OCI-LY1 (cell line): ENCODE measurements around the gene COL18A1.

ENCODE experiments used
- H2AFZ ChIP-seq: fragments of 200-600 bp; sonication (generic), shearing (Covaris generic); 2 replicates; pipeline ENCODE4 v1.6.0; 2014; ENCODE audit warnings: antibody characterized with exemption, mild to moderate bottlenecking, low read length
- H3F3A ChIP-seq: fragments of 200-600 bp; sonication (generic), shearing (Covaris generic); 2 replicates; pipeline ENCODE4 v1.6.0; 2014; ENCODE audit warnings: mild to moderate bottlenecking, antibody characterized with exemption, low read length, moderate library complexity; ENCODE audit not compliant: insufficient read depth
- H3K27ac ChIP-seq: fragments of 200-600 bp; sonication (generic); 2 replicates; pipeline ENCODE4 v1.5.1; 2014; ENCODE audit warnings: low read length, mixed run types, mild to moderate bottlenecking, low read depth; ENCODE audit not compliant: poor library complexity, severe bottlenecking
- H3K27me3 ChIP-seq: fragments of 200-600 bp; sonication (generic); 2 replicates; pipeline ENCODE4 v1.6.0; 2014; ENCODE audit warnings: antibody characterized with exemption, mild to moderate bottlenecking, low read length, moderate library complexity; ENCODE audit not compliant: insufficient read depth
- H3K36me3 ChIP-seq: fragments of 200-600 bp; sonication (generic); 2 replicates; pipeline ENCODE4 v1.6.1; 2014; ENCODE audit warnings: mild to moderate bottlenecking, antibody characterized with exemption, low read length, moderate library complexity, mixed read lengths; ENCODE audit not compliant: insufficient read depth
- H3K4me1 ChIP-seq: fragments of 200-600 bp; sonication (generic); 2 replicates; pipeline ENCODE4 v1.5.1; 2014; ENCODE audit warnings: mild to moderate bottlenecking, low read length, moderate library complexity; ENCODE audit not compliant: insufficient read depth, severe bottlenecking
- H3K4me2 ChIP-seq: fragments of 200-600 bp; sonication (generic), shearing (Covaris generic); 2 replicates; pipeline ENCODE4 v1.6.1; 2014; ENCODE audit warnings: low read length
- H3K4me3 ChIP-seq: fragments of 200-600 bp; sonication (generic); 2 replicates; pipeline ENCODE4 v1.5.1; 2014; ENCODE audit warnings: low read length, low read depth, mild to moderate bottlenecking, mixed read lengths; ENCODE audit not compliant: poor library complexity, severe bottlenecking
- H3K79me2 ChIP-seq: fragments of 200-600 bp; shearing (Covaris generic); 2 replicates; pipeline ENCODE4 v1.6.1; 2016; ENCODE audit warnings: mixed run types, low read length, mixed read lengths; ENCODE audit not compliant: insufficient read depth
- H3K9ac ChIP-seq: fragments of 200-600 bp; sonication (generic), shearing (Covaris generic); 2 replicates; pipeline ENCODE4 v1.6.1; 2014; ENCODE audit warnings: mild to moderate bottlenecking, low read length, mixed read lengths
- H3K9me2 ChIP-seq: fragments of 200-600 bp; sonication (generic), shearing (Covaris generic); 2 replicates; pipeline ENCODE4 v1.6.1; 2014; ENCODE audit warnings: low read depth, mild to moderate bottlenecking, low read length, mixed read lengths
- H3K9me3 ChIP-seq: fragments of 200-600 bp; shearing (Covaris generic); 2 replicates; pipeline ENCODE4 v1.6.1; 2014; ENCODE audit warnings: low read length, mixed read lengths
- H4K20me1 ChIP-seq: fragments of 200-600 bp; sonication (generic), shearing (Covaris generic); 2 replicates; pipeline ENCODE4 v1.6.0; 2016; ENCODE audit warnings: mild to moderate bottlenecking, low read length; ENCODE audit not compliant: insufficient read depth
- EZH2 ChIP-seq: fragments of 200-600 bp; sonication (generic), shearing (Covaris generic); IDR thresholded peaks from 2 replicates; pipeline ENCODE4 v1.8.0; 2017; ENCODE audit warnings: borderline replicate concordance, mixed run types, mild to moderate bottlenecking, antibody characterized with exemption, low read length, moderate library complexity, mixed read lengths
- TF ChIP-seq, protein P1 (sequence below): fragments of 200-600 bp; sonication (generic), shearing (Covaris generic); IDR thresholded peaks from 2 replicates; pipeline ENCODE4 v1.5.1; 2017; ENCODE audit warnings: mild to moderate bottlenecking, antibody characterized with exemption, low read length, moderate library complexity, mixed read lengths

COL18A1 gene

DNA sequence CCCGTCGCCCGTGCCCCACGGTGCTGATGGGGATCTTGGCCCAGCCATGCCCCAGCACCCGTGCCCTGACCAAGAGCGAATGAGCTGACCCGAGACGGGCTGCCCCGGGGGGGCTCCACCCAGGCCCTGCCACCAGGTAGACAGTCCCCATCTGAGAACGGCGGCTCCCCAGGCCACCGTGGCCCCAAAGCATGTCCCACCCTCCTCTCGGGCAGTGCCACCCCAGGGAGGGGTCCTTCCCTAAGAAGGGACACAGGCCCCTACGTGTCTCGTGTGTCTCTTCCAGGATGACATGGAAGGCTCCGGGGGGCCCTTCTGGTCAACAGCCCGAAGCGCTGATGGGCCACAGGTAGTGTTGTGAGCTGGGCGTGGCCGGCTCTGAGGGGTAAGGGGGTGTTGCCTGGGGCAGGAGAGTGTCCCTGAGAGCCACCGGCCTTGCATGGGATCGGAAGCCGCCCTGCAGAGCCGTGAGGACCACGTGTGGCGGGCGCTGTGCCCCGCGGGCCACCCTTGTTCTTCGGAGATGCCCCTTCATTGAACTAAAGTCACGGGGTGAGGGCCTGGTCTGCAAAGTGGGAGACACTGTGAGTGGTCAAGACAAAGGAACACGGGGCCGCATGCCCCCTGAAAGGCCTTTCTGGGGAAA is 82.3 kb downstream of the COL18A1 start:
- H3K27me3 ChIP-seq = no peaks in the 10 kb centered on the region; the same call in 1 of the 2 replicates
- no peaks in the 10 kb centered on the region for H3K9me3 ChIP-seq
- H3K4me1 ChIP-seq = peaks cover 8% of the 10 kb centered on the region
- H2AFZ ChIP-seq = no peak overlapping the region
- no peaks in the 10 kb centered on the region for H3F3A ChIP-seq
- H3K27ac ChIP-seq = no peak overlapping the region
- TF ChIP-seq EZH2 = no peak
- TF ChIP-seq, protein P1, sequence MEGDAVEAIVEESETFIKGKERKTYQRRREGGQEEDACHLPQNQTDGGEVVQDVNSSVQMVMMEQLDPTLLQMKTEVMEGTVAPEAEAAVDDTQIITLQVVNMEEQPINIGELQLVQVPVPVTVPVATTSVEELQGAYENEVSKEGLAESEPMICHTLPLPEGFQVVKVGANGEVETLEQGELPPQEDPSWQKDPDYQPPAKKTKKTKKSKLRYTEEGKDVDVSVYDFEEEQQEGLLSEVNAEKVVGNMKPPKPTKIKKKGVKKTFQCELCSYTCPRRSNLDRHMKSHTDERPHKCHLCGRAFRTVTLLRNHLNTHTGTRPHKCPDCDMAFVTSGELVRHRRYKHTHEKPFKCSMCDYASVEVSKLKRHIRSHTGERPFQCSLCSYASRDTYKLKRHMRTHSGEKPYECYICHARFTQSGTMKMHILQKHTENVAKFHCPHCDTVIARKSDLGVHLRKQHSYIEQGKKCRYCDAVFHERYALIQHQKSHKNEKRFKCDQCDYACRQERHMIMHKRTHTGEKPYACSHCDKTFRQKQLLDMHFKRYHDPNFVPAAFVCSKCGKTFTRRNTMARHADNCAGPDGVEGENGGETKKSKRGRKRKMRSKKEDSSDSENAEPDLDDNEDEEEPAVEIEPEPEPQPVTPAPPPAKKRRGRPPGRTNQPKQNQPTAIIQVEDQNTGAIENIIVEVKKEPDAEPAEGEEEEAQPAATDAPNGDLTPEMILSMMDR = no peak
- no peak overlapping the region for H3K4me3 ChIP-seq
- H3K9me2 ChIP-seq = no peaks in the 10 kb centered on the region
- H3K9ac ChIP-seq = no peak overlapping the region
- no peaks in the 10 kb centered on the region for H3K36me3 ChIP-seq
- H3K4me2 ChIP-seq = no peak overlapping the region
- H3K79me2 ChIP-seq = no peaks in the 10 kb centered on the region
- H4K20me1 ChIP-seq = no peaks in the 10 kb centered on the region

DNA sequence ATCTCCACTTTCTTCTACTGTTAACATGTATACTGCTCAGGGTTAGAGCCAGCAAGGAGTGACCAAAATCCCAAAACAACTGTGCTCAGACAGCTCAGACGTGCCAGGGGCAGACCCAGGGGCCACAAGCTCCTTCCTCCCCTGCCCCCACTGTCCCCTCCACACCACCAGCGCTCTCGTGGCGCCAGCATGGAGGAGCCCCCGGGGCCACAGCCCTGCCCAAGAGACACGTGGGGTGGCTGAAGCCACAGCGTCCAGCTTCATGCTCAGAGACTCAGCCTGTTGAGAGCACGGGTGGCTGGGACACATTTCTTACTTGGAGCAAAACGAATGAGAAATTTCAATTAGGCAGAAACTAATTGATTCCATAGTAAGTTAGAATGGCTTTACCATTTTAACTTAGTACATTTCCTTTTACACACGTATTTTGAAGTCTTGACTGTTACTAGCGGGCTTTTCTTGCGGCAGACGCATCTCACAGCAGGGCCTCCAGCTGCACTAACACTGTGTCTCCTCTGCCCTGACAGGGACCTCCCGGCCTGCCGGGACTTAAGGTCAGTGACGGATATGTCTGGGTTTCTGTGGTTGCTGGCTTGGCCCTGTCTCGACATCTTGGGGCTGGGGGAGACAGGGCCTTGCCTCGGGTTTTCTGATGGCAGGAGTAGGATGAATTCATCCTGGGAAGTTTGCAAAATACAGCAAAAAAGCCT is 83.1 kb downstream of the COL18A1 start:
- Histone ChIP-seq H3K4me1 (peaks cover 3% of the 10 kb centered on the region), H4K20me1 (no peaks in the 10 kb centered on the region), H3K9me3 (no peaks in the 10 kb centered on the region), H3K4me3 (no peak overlapping the region), H3K9me2 (no peaks in the 10 kb centered on the region), H3K36me3 (no peaks in the 10 kb centered on the region), H3K4me2 (no peak overlapping the region), H3K27me3 (no peaks in the 10 kb centered on the region; the same call in 1 of the 2 replicates), H3K27ac (no peak overlapping the region), H3F3A (no peaks in the 10 kb centered on the region), H3K79me2 (no peaks in the 10 kb centered on the region), H2AFZ (no peak overlapping the region), H3K9ac (no peak overlapping the region)
- no peak for TF ChIP-seq EZH2
- TF ChIP-seq, protein P1 = no peak

DNA sequence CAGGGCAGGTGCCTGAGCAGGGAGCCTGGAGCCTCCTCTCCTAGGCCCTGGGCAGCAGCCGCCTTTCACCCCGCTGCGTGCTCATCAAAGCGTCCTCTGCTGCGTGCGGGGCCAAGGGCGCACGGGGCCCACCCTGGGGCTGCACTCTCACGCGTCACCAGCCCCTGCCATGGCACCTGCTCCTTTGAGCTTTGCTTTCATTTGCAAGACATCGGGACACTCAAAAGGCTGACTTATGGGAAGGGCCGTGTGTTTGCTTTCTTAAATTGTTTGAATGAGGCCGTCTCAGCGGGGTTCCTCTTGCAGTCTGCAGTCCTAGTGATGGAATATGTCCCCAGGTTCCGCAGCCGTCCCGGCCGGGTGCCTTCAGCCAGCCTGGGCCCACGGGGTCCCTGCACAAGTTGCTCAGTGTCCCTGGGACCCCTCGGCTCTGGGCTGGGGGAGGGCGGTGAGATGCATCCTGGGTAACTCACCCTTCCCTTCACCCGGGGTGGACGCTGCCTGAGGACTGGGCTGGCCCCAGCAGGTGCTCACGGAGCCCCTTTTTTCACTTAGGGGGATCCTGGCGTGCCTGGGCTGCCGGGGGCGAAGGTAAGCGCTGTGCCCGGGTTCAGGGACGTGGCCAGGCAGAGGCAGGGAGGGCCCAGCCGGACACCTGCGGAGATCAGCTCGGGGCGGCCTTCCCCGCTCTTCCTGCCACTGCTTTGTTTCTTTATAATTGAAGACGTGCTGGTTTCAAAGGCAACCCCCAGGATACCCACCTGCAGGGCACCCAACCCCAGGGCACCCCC is 84.2 kb downstream of the COL18A1 start:
- H4K20me1 ChIP-seq = no peaks in the 10 kb centered on the region
- H3K79me2 ChIP-seq = no peaks in the 10 kb centered on the region
- H3K27me3 ChIP-seq = no peaks in the 10 kb centered on the region; the same call in 1 of the 2 replicates
- no peaks in the 10 kb centered on the region for H3K36me3 ChIP-seq
- H3K9me3 ChIP-seq = no peaks in the 10 kb centered on the region
- H3K27ac ChIP-seq = no peak overlapping the region
- no peak for TF ChIP-seq EZH2
- TF ChIP-seq, protein P1 = no peak
- no peaks in the 10 kb centered on the region for H3K9me2 ChIP-seq
- H3F3A ChIP-seq = no peaks in the 10 kb centered on the region
- no peak overlapping the region for H3K4me2 ChIP-seq
- H2AFZ ChIP-seq = no peak overlapping the region
- no peaks in the 10 kb centered on the region for H3K4me1 ChIP-seq
- no peak overlapping the region for H3K4me3 ChIP-seq
- H3K9ac ChIP-seq = no peak overlapping the region
